IPS DF 6.9 (cell line): ENCODE measurements around the gene BTN3A1.
"Not testable (repeated sequence)": the region's sequence is repeated elsewhere in the genome, so short reads cannot be mapped to it uniquely, and the experiment has no call there.

Source experiments
- DNase-seq: peaks from one replicate; pipeline ENCODE4 v3.0.0-alpha.2; 2013; ENCODE audit warnings: low read depth, low spot score
- H3K27ac ChIP-seq: one replicate; pipeline ENCODE4 v1.5.1; 2013; ENCODE audit warnings: low read length, control low read depth
- H3K27me3 ChIP-seq: 2 replicates; pipeline ENCODE4 v1.6.1; 2013; ENCODE audit warnings: mild to moderate bottlenecking, low read length; ENCODE audit not compliant: control insufficient read depth, insufficient read depth
- H3K36me3 ChIP-seq: 2 replicates; pipeline ENCODE4 v1.6.1; 2013; ENCODE audit warnings: low read length; ENCODE audit not compliant: control insufficient read depth, insufficient read depth
- H3K4me1 ChIP-seq: 2 replicates; pipeline ENCODE4 v1.6.1; 2013; ENCODE audit warnings: low read length; ENCODE audit not compliant: control insufficient read depth, insufficient read depth
- H3K4me3 ChIP-seq: 2 replicates; pipeline ENCODE4 v1.5.1; 2013; ENCODE audit warnings: mild to moderate bottlenecking, low read length
- H3K9me3 ChIP-seq: 2 replicates; pipeline ENCODE4 v1.6.1; 2013; ENCODE audit warnings: low read length, inconsistent platforms; ENCODE audit not compliant: control insufficient read depth, insufficient read depth
- WGBS: extraction: QIAGEN DNeasy Blood & Tissue Kit; methylation state at CpG from one replicate; pipeline ENCODE4 v1.1.7; 2013; ENCODE audit warnings: mixed read lengths, missing lambda C conversion rate; ENCODE audit not compliant: insufficient read length, insufficient coverage; 5-methylcytosine and 5-hydroxymethylcytosine counted together

Gene BTN3A1

GRCh38 chr6:26457264-26457805, 55.3 kb downstream of the BTN3A1 start:
- H3K4me3 ChIP-seq = no peak overlapping the region
- no peak for DNase-seq
- no peak overlapping the region for H3K27ac ChIP-seq
- peaks cover 8% of the 10 kb centered on the region; the same call in 1 of the 2 replicates for H3K36me3 ChIP-seq
- no peaks in the 10 kb centered on the region for H3K27me3 ChIP-seq
- WGBS = no CpG with 5 or more reads among the region's 9 CpGs
- no peaks in the 10 kb centered on the region for H3K9me3 ChIP-seq
- H3K4me1 ChIP-seq = peaks cover 3% of the 10 kb centered on the region; the same call in 1 of the 2 replicates

- no CpG with 5 or more reads among the region's 31 CpGs for WGBS
- H3K27me3 ChIP-seq = no peaks in the 10 kb centered on the region
- H3K4me1 ChIP-seq = peaks cover 3% of the 10 kb centered on the region; the same call in 1 of the 2 replicates
- H3K4me3 ChIP-seq = peak within 1 kb of the TSS; percentile 100
- no peaks in the 10 kb centered on the region for H3K9me3 ChIP-seq
- peak; percentile 76 for DNase-seq
- peaks cover 9% of the 10 kb centered on the region; the same call in 1 of the 2 replicates for H3K36me3 ChIP-seq
- no peak within 1 kb of the TSS for H3K27ac ChIP-seq
These were observed 56.0 kb downstream of the BTN3A1 start, which contains the start of gene BTN2A1 for GRCh38 chr6:26457806-26458688. TSS of gene BTN2A1 (plus strand) at chr6:26457955. CDS start at chr6:26458637, 682 bp downstream.

DNA sequence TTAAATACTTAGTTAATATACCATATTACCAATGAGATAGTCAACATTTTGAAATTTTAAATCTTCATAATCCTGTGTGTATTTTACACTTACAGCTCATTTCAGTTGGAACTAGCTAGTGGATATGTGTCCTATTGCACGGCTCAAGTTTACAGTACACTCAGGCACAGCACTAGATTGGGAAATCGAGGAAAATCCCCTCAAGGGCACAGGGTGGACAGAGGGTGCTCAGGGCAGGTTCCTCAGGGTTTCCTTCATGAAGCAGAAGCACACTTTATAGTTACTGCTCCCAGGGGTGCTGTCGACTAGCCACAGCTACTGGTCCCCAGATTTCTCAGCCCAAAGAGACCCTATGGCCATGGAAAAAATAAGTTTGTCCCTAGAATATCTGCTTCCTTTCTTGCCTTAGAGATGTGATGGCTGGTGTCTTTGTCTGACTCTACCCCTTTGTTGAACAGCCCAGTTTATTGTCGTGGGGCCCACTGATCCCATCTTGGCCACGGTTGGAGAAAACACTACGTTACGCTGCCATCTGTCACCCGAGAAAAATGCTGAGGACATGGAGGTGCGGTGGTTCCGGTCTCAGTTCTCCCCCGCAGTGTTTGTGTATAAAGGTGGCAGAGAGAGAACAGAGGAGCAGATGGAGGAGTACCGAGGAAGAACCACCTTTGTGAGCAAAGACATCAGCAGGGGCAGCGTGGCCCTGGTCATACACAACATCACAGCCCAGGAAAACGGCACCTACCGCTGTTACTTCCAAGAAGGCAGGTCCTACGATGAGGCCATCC, 57.1 kb downstream of the BTN3A1 start:
- Histone ChIP-seq H3K27ac (no peak overlapping the region), H3K4me1 (peaks cover 3% of the 10 kb centered on the region; the same call in 1 of the 2 replicates), H3K27me3 (no peaks in the 10 kb centered on the region), H3K4me3 (no peak overlapping the region), H3K9me3 (no peaks in the 10 kb centered on the region), H3K36me3 (peaks cover 9% of the 10 kb centered on the region; the same call in 1 of the 2 replicates)
- WGBS = no CpG with 5 or more reads among the region's 16 CpGs
- DNase-seq = no peak

DNA sequence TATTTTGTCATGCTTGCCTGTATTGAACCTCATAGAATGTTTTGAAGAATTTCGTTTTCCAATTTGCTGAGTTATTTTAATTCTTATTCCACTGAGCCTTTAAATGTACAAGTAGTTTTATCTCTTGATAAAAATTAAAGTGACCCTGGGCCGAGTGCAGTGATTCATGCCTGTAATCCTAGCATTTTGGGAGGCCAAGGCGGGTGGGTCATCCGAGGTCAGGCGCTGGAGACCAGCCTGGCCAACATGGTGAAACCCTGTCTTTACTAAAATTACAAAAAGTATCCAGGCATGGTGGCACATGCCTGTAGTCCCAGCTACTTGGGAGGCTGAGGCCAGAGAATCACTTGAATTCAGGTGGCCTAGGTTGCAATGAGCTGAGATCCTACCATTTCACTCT, 59.3 kb downstream of the BTN3A1 start:
- DNase-seq, H3K4me3 ChIP-seq, H3K4me1 ChIP-seq, H3K9me3 ChIP-seq, H3K27ac ChIP-seq, H3K27me3 ChIP-seq: not testable (repeated sequence)
- WGBS = no CpG with 5 or more reads among the region's 5 CpGs
- H3K36me3 ChIP-seq = peaks cover 23% of the 10 kb centered on the region; the same call in 1 of the 2 replicates

DNA sequence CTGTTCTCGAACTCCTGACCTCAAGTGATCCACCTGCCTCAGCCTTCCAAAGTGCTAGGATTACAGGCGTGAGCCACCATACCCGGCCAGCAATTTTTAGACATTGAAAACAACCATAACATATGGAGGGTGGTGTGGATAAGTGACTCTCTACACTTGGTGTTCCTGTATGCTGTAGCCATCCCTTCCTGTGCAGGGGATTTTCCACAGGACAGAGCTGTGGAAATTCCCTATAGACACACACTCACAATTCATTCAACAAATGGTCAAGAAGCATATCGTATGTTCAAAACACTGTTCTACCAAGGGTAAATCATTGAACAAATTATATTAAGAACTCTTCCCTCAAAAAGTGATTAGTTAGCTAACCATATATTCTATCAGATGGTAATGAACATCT, 61.9 kb downstream of the BTN3A1 start:
- H3K27ac ChIP-seq = no peak overlapping the region
- no peak for DNase-seq
- WGBS = no CpG with 5 or more reads among the region's 4 CpGs
- no peaks in the 10 kb centered on the region for H3K27me3 ChIP-seq
- peaks cover 28% of the 10 kb centered on the region for H3K36me3 ChIP-seq
- H3K9me3 ChIP-seq = no peaks in the 10 kb centered on the region
- no peak overlapping the region for H3K4me3 ChIP-seq
- no peaks in the 10 kb centered on the region for H3K4me1 ChIP-seq

DNA sequence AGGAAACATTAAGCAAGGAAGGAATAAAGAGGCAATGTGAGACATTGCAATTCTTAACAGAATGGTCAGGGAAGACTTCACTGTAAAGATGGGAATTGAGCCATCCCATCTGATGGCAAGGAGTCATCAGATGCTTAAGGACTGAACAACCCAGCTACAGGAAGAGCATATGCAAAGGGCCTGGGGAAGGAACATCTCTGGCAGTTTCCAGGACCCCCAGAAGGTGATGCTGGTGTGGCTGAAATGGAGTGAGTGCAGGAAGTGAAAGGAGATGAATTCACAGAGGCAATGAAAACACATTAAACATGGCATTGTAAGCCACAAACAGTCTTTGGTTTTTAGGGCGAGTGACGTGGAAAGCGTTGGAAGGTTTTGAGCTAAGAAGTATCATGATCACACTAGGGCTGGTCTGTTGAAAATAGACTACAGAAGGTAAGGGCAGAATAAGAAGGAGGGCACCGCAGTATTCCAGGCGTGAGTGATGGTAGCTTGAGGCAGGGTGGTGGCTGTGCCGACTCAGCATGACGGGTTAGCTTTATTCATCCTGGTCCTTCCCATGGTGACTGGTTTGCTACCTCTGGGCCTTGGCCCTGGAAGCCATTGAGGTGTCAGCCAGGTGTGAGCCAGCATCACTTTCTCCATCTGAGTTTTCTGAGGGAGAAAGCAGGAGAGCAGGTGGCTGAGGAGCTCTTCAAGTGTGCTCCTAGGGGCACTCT, 62.5 kb downstream of the BTN3A1 start:
- WGBS = no CpG with 5 or more reads among the region's 7 CpGs
- Histone ChIP-seq H3K27ac (no peak overlapping the region), H3K4me1 (no peaks in the 10 kb centered on the region), H3K36me3 (peaks cover 26% of the 10 kb centered on the region), H3K4me3 (no peak overlapping the region), H3K27me3 (no peaks in the 10 kb centered on the region), H3K9me3 (no peaks in the 10 kb centered on the region)
- DNase-seq = no peak
